GM23338 (cell line): ENCODE measurements around the gene SUSD3. TPM values are rescaled to one million over a fixed set of nuclear protein-coding genes. Genes with fewer than 3 reads are reported as not detected.

Experiments used
- ATAC-seq: fragments of 200-7000 bp; cut with Tn5 transposase; 3 replicates; pipeline ENCODE4 v1.9.1; 2020
- DNase-seq: peaks from one replicate; pipeline ENCODE4 v3.0.0-alpha.2; 2015; ENCODE audit warnings: low spot score
- H2AFZ ChIP-seq: fragments of 200-600 bp; sonication (generic); 2 replicates; pipeline ENCODE4 v1.8.0; 2016; ENCODE audit warnings: antibody characterized with exemption, mild to moderate bottlenecking, moderate library complexity
- H3F3A ChIP-seq: fragments of 200-600 bp; sonication (generic); replicated peaks from 2 replicates; pipeline ENCODE4 v1.8.0; 2017; ENCODE audit warnings: antibody characterized with exemption, mixed run types, low read depth
- H3K27ac ChIP-seq: fragments of 200-600 bp; sonication (generic); 2 replicates; pipeline ENCODE4 v1.6.1; 2016; ENCODE audit warnings: low read depth
- H3K27me3 ChIP-seq: fragments of 200-600 bp; sonication (generic); 2 replicates; pipeline ENCODE4 v1.8.0; 2016; ENCODE audit warnings: mild to moderate bottlenecking, mixed run types, moderate library complexity; ENCODE audit not compliant: insufficient read depth
- H3K36me3 ChIP-seq: fragments of 200-600 bp; sonication (generic); 2 replicates; pipeline ENCODE4 v1.8.0; 2016; ENCODE audit warnings: mild to moderate bottlenecking; ENCODE audit not compliant: insufficient read depth
- H3K4me1 ChIP-seq: fragments of 200-600 bp; sonication (generic); 2 replicates; pipeline ENCODE4 v1.8.0; 2016; ENCODE audit warnings: mild to moderate bottlenecking, moderate library complexity; ENCODE audit not compliant: insufficient read depth
- H3K4me2 ChIP-seq: fragments of 200-600 bp; sonication (generic); 2 replicates; pipeline ENCODE4 v1.7.1; 2017; ENCODE audit warnings: mixed run types
- H3K4me3 ChIP-seq: fragments of 200-600 bp; sonication (generic); 2 replicates; pipeline ENCODE4 v1.6.1; 2016; ENCODE audit warnings: mixed run types
- H3K79me2 ChIP-seq: fragments of 200-600 bp; sonication (generic); replicated peaks from 2 replicates; pipeline ENCODE4 v1.8.0; 2017; ENCODE audit warnings: mild to moderate bottlenecking; ENCODE audit not compliant: insufficient read depth
- H3K9me2 ChIP-seq: fragments of 200-600 bp; sonication (generic); 2 replicates; pipeline ENCODE4 v1.8.0; 2017; ENCODE audit not compliant: insufficient read depth
- H4K20me1 ChIP-seq: fragments of 200-600 bp; sonication (generic); replicated peaks from 2 replicates; pipeline ENCODE4 v1.8.0; 2017; ENCODE audit warnings: mild to moderate bottlenecking; ENCODE audit not compliant: insufficient read depth
- H3K27ac Mint-ChIP-seq: 2 replicates; pipeline ENCODE4 v1.8.0; 2020; ENCODE audit warnings: inconsistent platforms, mild to moderate bottlenecking, moderate library complexity, mixed read lengths
- H3K27me3 Mint-ChIP-seq: 3 replicates; pipeline ENCODE4 v1.8.0; 2022; ENCODE audit warnings: low read depth, mild to moderate bottlenecking, moderate library complexity, mixed read lengths, inconsistent platforms; ENCODE audit not compliant: insufficient read depth, poor library complexity
- H3K36me3 Mint-ChIP-seq: 3 replicates; pipeline ENCODE4 v1.8.0; 2021; ENCODE audit warnings: low read depth, mild to moderate bottlenecking, inconsistent platforms, moderate library complexity, mixed read lengths
- H3K4me1 Mint-ChIP-seq: 3 replicates; pipeline ENCODE4 v1.8.0; 2020; ENCODE audit warnings: mild to moderate bottlenecking, inconsistent platforms, mixed read lengths
- H3K4me3 Mint-ChIP-seq: 3 replicates; pipeline ENCODE4 v1.8.0; 2021; ENCODE audit warnings: moderate library complexity, mild to moderate bottlenecking, inconsistent platforms, mixed read lengths
- H3K9me3 Mint-ChIP-seq: 3 replicates; pipeline ENCODE4 v1.8.0; 2020; ENCODE audit warnings: moderate library complexity, mild to moderate bottlenecking, inconsistent platforms, mixed read lengths
- EZH2 ChIP-seq: fragments of 200-600 bp; sonication (generic); IDR thresholded peaks from one replicate; pipeline ENCODE4 v1.8.0; 2017; ENCODE audit warnings: antibody characterized with exemption, mild to moderate bottlenecking, low read depth; ENCODE audit not compliant: unreplicated experiment
- EZH2phosphoT487 ChIP-seq: fragments of 200-600 bp; sonication (generic); IDR thresholded peaks from one replicate; pipeline ENCODE4 v1.8.1; 2018; ENCODE audit warnings: antibody characterized with exemption; ENCODE audit not compliant: unreplicated experiment
- JUNB ChIP-seq: IDR thresholded peaks from one replicate; pipeline ENCODE4 v1.6.1; 2016; ENCODE audit warnings: antibody characterized with exemption; ENCODE audit not compliant: unreplicated experiment
- NANOG ChIP-seq: IDR thresholded peaks from 2 replicates; pipeline ENCODE4 v1.6.1; 2016; ENCODE audit warnings: antibody characterized with exemption, borderline replicate concordance
- ZNF114 ChIP-seq: fragments of 250-450 bp; sonication (Bioruptor Pico); IDR thresholded peaks from 2 replicates; pipeline ENCODE4 v1.5.0; 2020; ENCODE audit warnings: mild to moderate bottlenecking, moderate library complexity
- ZNF331 ChIP-seq: fragments of 250-450 bp; sonication (Bioruptor Pico); IDR thresholded peaks from 2 replicates; pipeline ENCODE4 v1.5.0; 2020; ENCODE audit warnings: low read depth, mild to moderate bottlenecking, moderate library complexity
- polyA plus RNA-seq: library from polyadenylated mRNA; unstranded; fragments of >200 nt; fragmentation: Nextera tagmentation; extraction: Ambion mirVana; gene quantifications from 2 replicates; pipeline ENCODE4 v1.2.1, GENCODE V29; 2016
- total RNA-seq: library from RNA; depleted of rRNA; stranded (reverse); fragments of >200 nt; shearing (Covaris generic); gene quantifications from 2 replicates; pipeline ENCODE4 v1.2.3, GENCODE V29; 2014
- TF ChIP-seq, protein P1 (sequence below): IDR thresholded peaks from 2 replicates; pipeline ENCODE4 v1.6.1; 2016; ENCODE audit warnings: antibody characterized with exemption
- TF ChIP-seq, protein P2 (sequence below): fragments of 250-450 bp; sonication (Bioruptor Pico); IDR thresholded peaks from 2 replicates; pipeline ENCODE4 v1.5.0; 2020; ENCODE audit warnings: mild to moderate bottlenecking, moderate library complexity
- TF ChIP-seq, protein P3 (sequence below): IDR thresholded peaks from one replicate; pipeline ENCODE4 v1.6.1; 2018; ENCODE audit warnings: antibody characterized with exemption; ENCODE audit not compliant: unreplicated experiment

The SUSD3 gene
- total and polyA plus RNA-seq, 2 experiments from 2014 or later = 6.9 to 20.1 TPM

DNA sequence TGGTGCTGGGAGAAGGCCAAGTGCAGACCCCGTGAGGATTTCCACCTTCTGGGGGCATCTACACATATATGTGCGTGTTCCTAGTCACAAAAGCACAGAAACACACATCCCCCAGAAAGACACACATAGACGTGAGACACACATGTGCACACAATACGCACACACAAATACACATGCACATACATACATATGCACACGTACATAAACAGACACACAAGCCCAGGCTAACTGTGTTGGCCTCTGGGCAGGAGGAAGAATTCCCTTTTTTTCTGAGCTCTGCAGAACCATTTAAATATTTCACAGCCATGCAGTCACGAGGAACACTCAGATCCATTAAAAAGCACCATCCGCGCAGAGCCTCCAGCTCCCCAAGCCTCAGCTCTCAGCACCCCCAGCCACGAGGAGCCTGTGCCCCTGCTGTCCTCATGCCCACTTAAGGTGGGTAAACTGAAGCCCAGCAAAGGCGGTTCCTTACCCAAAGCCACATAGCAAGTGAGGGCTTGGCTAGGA is 70.3 kb downstream of the SUSD3 start:
- H3K4me3 Mint-ChIP-seq = no peak overlapping the region
- ATAC-seq (no peak), DNase-seq (no peak)
- no peaks in the 10 kb centered on the region for H3K9me3 Mint-ChIP-seq
- peaks cover 20% of the 10 kb centered on the region for H3K4me1 ChIP-seq
- H3K79me2 ChIP-seq = 0 out of 2 replicates have a peak, but pooled peaks cover 6% of the 10 kb centered on the region
- H3K4me1 Mint-ChIP-seq = peaks cover 40% of the 10 kb centered on the region
- H3K27me3 Mint-ChIP-seq = peaks cover 9% of the 10 kb centered on the region
- 0 out of 2 replicates have a peak, but pooled peaks cover 8% of the 10 kb centered on the region for H4K20me1 ChIP-seq
- no peak overlapping the region for H3K4me2 ChIP-seq
- no peak overlapping the region for H3K4me3 ChIP-seq
- H3K9me2 ChIP-seq = no peaks in the 10 kb centered on the region
- H3K27ac Mint-ChIP-seq = no peak overlapping the region
- H3K27ac ChIP-seq = no peak overlapping the region
- no peak overlapping the region for H2AFZ ChIP-seq
- H3K36me3 ChIP-seq = no peaks in the 10 kb centered on the region
- TF ChIP-seq, protein P1, sequence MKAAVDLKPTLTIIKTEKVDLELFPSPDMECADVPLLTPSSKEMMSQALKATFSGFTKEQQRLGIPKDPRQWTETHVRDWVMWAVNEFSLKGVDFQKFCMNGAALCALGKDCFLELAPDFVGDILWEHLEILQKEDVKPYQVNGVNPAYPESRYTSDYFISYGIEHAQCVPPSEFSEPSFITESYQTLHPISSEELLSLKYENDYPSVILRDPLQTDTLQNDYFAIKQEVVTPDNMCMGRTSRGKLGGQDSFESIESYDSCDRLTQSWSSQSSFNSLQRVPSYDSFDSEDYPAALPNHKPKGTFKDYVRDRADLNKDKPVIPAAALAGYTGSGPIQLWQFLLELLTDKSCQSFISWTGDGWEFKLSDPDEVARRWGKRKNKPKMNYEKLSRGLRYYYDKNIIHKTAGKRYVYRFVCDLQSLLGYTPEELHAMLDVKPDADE = no peak
- TF ChIP-seq ZNF331 (CRISPR knock-in tag) = no peak
- no peak for TF ChIP-seq EZH2
- TF ChIP-seq NANOG = no peak
- TF ChIP-seq EZH2phosphoT487 = no peak
- TF ChIP-seq JUNB = no peak
- TF ChIP-seq, protein P2, sequence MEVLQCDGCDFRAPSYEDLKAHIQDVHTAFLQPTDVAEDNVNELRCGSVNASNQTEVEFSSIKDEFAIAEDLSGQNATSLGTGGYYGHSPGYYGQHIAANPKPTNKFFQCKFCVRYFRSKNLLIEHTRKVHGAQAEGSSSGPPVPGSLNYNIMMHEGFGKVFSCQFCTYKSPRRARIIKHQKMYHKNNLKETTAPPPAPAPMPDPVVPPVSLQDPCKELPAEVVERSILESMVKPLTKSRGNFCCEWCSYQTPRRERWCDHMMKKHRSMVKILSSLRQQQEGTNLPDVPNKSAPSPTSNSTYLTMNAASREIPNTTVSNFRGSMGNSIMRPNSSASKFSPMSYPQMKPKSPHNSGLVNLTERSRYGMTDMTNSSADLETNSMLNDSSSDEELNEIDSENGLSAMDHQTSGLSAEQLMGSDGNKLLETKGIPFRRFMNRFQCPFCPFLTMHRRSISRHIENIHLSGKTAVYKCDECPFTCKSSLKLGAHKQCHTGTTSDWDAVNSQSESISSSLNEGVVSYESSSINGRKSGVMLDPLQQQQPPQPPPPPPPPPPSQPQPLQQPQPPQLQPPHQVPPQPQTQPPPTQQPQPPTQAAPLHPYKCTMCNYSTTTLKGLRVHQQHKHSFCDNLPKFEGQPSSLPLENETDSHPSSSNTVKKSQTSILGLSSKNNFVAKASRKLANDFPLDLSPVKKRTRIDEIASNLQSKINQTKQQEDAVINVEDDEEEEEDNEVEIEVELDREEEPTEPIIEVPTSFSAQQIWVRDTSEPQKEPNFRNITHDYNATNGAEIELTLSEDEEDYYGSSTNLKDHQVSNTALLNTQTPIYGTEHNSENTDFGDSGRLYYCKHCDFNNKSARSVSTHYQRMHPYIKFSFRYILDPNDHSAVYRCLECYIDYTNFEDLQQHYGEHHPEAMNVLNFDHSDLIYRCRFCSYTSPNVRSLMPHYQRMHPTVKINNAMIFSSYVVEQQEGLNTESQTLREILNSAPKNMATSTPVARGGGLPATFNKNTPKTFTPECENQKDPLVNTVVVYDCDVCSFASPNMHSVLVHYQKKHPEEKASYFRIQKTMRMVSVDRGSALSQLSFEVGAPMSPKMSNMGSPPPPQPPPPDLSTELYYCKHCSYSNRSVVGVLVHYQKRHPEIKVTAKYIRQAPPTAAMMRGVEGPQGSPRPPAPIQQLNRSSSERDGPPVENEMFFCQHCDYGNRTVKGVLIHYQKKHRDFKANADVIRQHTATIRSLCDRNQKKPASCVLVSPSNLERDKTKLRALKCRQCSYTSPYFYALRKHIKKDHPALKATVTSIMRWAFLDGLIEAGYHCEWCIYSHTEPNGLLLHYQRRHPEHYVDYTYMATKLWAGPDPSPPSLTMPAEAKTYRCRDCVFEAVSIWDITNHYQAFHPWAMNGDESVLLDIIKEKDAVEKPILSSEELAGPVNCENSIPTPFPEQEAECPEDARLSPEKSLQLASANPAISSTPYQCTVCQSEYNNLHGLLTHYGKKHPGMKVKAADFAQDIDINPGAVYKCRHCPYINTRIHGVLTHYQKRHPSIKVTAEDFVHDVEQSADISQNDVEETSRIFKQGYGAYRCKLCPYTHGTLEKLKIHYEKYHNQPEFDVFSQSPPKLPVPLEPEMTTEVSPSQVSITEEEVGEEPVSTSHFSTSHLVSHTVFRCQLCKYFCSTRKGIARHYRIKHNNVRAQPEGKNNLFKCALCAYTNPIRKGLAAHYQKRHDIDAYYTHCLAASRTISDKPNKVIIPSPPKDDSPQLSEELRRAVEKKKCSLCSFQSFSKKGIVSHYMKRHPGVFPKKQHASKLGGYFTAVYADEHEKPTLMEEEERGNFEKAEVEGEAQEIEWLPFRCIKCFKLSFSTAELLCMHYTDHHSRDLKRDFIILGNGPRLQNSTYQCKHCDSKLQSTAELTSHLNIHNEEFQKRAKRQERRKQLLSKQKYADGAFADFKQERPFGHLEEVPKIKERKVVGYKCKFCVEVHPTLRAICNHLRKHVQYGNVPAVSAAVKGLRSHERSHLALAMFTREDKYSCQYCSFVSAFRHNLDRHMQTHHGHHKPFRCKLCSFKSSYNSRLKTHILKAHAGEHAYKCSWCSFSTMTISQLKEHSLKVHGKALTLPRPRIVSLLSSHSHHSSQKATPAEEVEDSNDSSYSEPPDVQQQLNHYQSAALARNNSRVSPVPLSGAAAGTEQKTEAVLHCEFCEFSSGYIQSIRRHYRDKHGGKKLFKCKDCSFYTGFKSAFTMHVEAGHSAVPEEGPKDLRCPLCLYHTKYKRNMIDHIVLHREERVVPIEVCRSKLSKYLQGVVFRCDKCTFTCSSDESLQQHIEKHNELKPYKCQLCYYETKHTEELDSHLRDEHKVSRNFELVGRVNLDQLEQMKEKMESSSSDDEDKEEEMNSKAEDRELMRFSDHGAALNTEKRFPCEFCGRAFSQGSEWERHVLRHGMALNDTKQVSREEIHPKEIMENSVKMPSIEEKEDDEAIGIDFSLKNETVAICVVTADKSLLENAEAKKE (CRISPR knock-in tag) = no peak
- TF ChIP-seq, protein P3, sequence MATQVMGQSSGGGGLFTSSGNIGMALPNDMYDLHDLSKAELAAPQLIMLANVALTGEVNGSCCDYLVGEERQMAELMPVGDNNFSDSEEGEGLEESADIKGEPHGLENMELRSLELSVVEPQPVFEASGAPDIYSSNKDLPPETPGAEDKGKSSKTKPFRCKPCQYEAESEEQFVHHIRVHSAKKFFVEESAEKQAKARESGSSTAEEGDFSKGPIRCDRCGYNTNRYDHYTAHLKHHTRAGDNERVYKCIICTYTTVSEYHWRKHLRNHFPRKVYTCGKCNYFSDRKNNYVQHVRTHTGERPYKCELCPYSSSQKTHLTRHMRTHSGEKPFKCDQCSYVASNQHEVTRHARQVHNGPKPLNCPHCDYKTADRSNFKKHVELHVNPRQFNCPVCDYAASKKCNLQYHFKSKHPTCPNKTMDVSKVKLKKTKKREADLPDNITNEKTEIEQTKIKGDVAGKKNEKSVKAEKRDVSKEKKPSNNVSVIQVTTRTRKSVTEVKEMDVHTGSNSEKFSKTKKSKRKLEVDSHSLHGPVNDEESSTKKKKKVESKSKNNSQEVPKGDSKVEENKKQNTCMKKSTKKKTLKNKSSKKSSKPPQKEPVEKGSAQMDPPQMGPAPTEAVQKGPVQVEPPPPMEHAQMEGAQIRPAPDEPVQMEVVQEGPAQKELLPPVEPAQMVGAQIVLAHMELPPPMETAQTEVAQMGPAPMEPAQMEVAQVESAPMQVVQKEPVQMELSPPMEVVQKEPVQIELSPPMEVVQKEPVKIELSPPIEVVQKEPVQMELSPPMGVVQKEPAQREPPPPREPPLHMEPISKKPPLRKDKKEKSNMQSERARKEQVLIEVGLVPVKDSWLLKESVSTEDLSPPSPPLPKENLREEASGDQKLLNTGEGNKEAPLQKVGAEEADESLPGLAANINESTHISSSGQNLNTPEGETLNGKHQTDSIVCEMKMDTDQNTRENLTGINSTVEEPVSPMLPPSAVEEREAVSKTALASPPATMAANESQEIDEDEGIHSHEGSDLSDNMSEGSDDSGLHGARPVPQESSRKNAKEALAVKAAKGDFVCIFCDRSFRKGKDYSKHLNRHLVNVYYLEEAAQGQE = no peak
- TF ChIP-seq ZNF114 (CRISPR knock-in tag) = no peak
- peaks cover 5% of the 10 kb centered on the region; the same call in 2 of the 3 replicates for H3K36me3 Mint-ChIP-seq
- no peaks in the 10 kb centered on the region for H3F3A ChIP-seq
- no peaks in the 10 kb centered on the region for H3K27me3 ChIP-seq
